ENCODE results near the gene DGKG.

GRCh38 chr3:186129206-186129605 lies 232.8 kb downstream of the DGKG start:
- TF ChIP-seq EZH2 (IDR thresholded peaks at IDR 0.05; ENCODE audit: low read depth, low read length, severe bottlenecking) (no peak), CBX5 (IDR thresholded peaks at IDR 0.05; ENCODE audit: low read depth, low read length) (no peak), GABPA (IDR thresholded peaks at IDR 0.05; ENCODE audit: borderline replicate concordance, insufficient read depth, low read length) (no peak), KDM5A (IDR thresholded peaks at IDR 0.05; ENCODE audit: low read length) (no peak), FOSL1 (IDR thresholded peaks at IDR 0.05; ENCODE audit: insufficient read depth, low read depth, low read length) (no peak), JUND (IDR thresholded peaks at IDR 0.05; ENCODE audit: low read length) (no peak), SIX5 (IDR thresholded peaks at IDR 0.05; ENCODE audit: low read depth, low read length) (no peak), HDAC2 (IDR thresholded peaks at IDR 0.05; ENCODE audit: borderline replicate concordance in 1 of 2, low read depth in 2 of 2, low read length in 2 of 2) (no peak), POLR2AphosphoS5 (IDR thresholded peaks at IDR 0.05; ENCODE audit: low read depth, low read length) (no peak), TAF7 (optimal IDR thresholded peaks at IDR 0.05; ENCODE audit: borderline replicate concordance, low read depth, low read length) (no peak), CHD2 (IDR thresholded peaks at IDR 0.05; ENCODE audit: low read length) (no peak), EGR1 (IDR thresholded peaks at IDR 0.05; ENCODE audit: borderline replicate concordance, low read depth, low read length) (no peak), CTCF (IDR thresholded peaks at IDR 0.05; ENCODE audit: control extremely low read depth in 1 of 3, insufficient read depth in 1 of 3, low read depth in 1 of 3, low read length in 3 of 3) (no peak), MAX (IDR thresholded peaks at IDR 0.05) (no peak)
